Nephron (organoid): ENCODE measurements around the gene ESF1.

Experiments
- H3K27ac Mint-ChIP-seq, 3 experiments: 2 replicates each; pipeline ENCODE4 v1.8.0; 2020; ENCODE audit warnings: mixed read lengths in 3 of 3, mild to moderate bottlenecking in 2 of 3, moderate library complexity in 1 of 3
- H3K27me3 Mint-ChIP-seq: 2 replicates; pipeline ENCODE4 v1.8.0; 2021; ENCODE audit warnings: low read depth, mild to moderate bottlenecking, moderate library complexity, mixed read lengths
- H3K36me3 Mint-ChIP-seq: 2 replicates; pipeline ENCODE4 v1.8.0; 2020; ENCODE audit warnings: low read depth, mixed read lengths
- H3K4me1 Mint-ChIP-seq: 2 replicates; pipeline ENCODE4 v1.8.0; 2020; ENCODE audit warnings: mixed read lengths
- H3K4me3 Mint-ChIP-seq, 3 experiments: 2 replicates each; pipeline ENCODE4 v1.8.0; 2020; ENCODE audit warnings: mild to moderate bottlenecking in 3 of 3, mixed read lengths in 3 of 3, moderate library complexity in 2 of 3
- H3K9me3 Mint-ChIP-seq: 2 replicates; pipeline ENCODE4 v1.8.0; 2020; ENCODE audit warnings: mixed read lengths
- CTCF ChIP-seq, 3 experiments: fragments of 200-600 bp; sonication (generic); IDR thresholded peaks; one replicate each; pipeline ENCODE4 v1.5.0; 2021; ENCODE audit warnings: antibody characterized with exemption in 3 of 3; ENCODE audit not compliant: unreplicated experiment in 3 of 3

ESF1 gene

GRCh38 chr20:13784271-13784892, 337 bp downstream of the ESF1 start:
- peaks cover 33% of the 10 kb centered on the region for H3K4me1 Mint-ChIP-seq
- no peaks in the 10 kb centered on the region for H3K27me3 Mint-ChIP-seq
- peaks cover 39% of the 10 kb centered on the region for H3K36me3 Mint-ChIP-seq
- no peaks in the 10 kb centered on the region for H3K9me3 Mint-ChIP-seq
- H3K4me3 Mint-ChIP-seq = peak overlapping the region; percentile 96 to 100 (median 97)
- H3K27ac Mint-ChIP-seq = peak overlapping the region; percentile 70 to 94 (median 86)
- no peak for TF ChIP-seq CTCF (IDR thresholded peaks at IDR 0.05; ENCODE audit: unreplicated experiment in 3 of 3)

GRCh38 chr20:13783528-13783927, 1.2 kb downstream of the ESF1 start:
- TF ChIP-seq CTCF (IDR thresholded peaks at IDR 0.05; ENCODE audit: unreplicated experiment in 3 of 3) = no peak
- peak overlapping the region; percentile 96 to 100 (median 97) for H3K4me3 Mint-ChIP-seq
- H3K36me3 Mint-ChIP-seq = peaks cover 39% of the 10 kb centered on the region
- H3K4me1 Mint-ChIP-seq = peaks cover 33% of the 10 kb centered on the region
- no peaks in the 10 kb centered on the region for H3K9me3 Mint-ChIP-seq
- no peaks in the 10 kb centered on the region for H3K27me3 Mint-ChIP-seq
- no peak overlapping the region for H3K27ac Mint-ChIP-seq

DNA sequence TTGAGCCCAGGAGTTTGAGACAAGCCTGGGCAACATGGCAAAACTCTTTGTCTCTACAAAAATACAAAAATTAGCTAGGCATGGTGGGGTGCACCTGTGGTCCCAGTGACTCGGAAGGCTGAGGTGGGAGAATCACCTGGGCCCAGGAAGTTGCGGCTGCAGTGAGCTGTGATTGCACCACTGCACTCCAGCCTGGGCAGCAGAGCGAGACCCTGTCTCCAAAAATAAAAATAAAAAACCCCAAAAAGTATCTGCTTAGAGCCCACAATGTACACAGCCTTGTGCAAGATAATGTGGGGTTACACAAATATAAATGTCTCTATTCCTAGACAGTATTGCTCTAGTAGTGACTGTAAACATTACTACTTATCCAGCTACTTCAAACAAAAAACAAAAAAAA, 5.9 kb downstream of the ESF1 start:
- Mint-ChIP-seq H3K36me3 (peaks cover 58% of the 10 kb centered on the region), H3K27ac (no peak overlapping the region), H3K9me3 (no peaks in the 10 kb centered on the region), H3K4me3 (peak overlapping the region in 1 of 3 experiments; percentile 8), H3K27me3 (no peaks in the 10 kb centered on the region), H3K4me1 (peaks cover 2% of the 10 kb centered on the region)
- no peak for TF ChIP-seq CTCF (IDR thresholded peaks at IDR 0.05; ENCODE audit: unreplicated experiment in 3 of 3)

GRCh38 chr20:13777171-13777601, 7.5 kb downstream of the ESF1 start:
- H3K27ac Mint-ChIP-seq = no peak overlapping the region
- no peak for TF ChIP-seq CTCF (IDR thresholded peaks at IDR 0.05; ENCODE audit: unreplicated experiment in 3 of 3)
- H3K4me3 Mint-ChIP-seq = no peak overlapping the region
- no peaks in the 10 kb centered on the region for H3K9me3 Mint-ChIP-seq
- H3K27me3 Mint-ChIP-seq = no peaks in the 10 kb centered on the region
- H3K4me1 Mint-ChIP-seq = no peaks in the 10 kb centered on the region
- H3K36me3 Mint-ChIP-seq = peaks cover 56% of the 10 kb centered on the region

- peaks cover 54% of the 10 kb centered on the region for H3K36me3 Mint-ChIP-seq
- no peaks in the 10 kb centered on the region for H3K27me3 Mint-ChIP-seq
- H3K4me3 Mint-ChIP-seq = no peak overlapping the region
- H3K4me1 Mint-ChIP-seq = no peaks in the 10 kb centered on the region
- no peak for TF ChIP-seq CTCF (IDR thresholded peaks at IDR 0.05; ENCODE audit: unreplicated experiment in 3 of 3)
- H3K27ac Mint-ChIP-seq = no peak overlapping the region
- H3K9me3 Mint-ChIP-seq = no peaks in the 10 kb centered on the region
Observed at GRCh38 chr20:13775867-13776266, 8.9 kb downstream of the ESF1 start.

GRCh38 chr20:13772529-13772928, 12.2 kb downstream of the ESF1 start:
- TF ChIP-seq CTCF (IDR thresholded peaks at IDR 0.05; ENCODE audit: unreplicated experiment in 3 of 3) = no peak
- Mint-ChIP-seq H3K27ac (no peak overlapping the region), H3K4me3 (no peak overlapping the region), H3K27me3 (no peaks in the 10 kb centered on the region), H3K4me1 (no peaks in the 10 kb centered on the region), H3K9me3 (peaks cover 6% of the 10 kb centered on the region), H3K36me3 (peaks cover 58% of the 10 kb centered on the region)
